Esophagus muscularis mucosa (tissue), 4 donors: Measurements from ENCODE around the gene BCAS3. TPM values are rescaled to one million over a fixed set of nuclear protein-coding genes. Genes with fewer than 3 reads are reported as not detected.
A peak's percentile ranks its signal among the peaks of the same experiment; 100 is the strongest.

ENCODE experiments used
- DNase-seq: peaks from one replicate; pipeline ENCODE4 v3.0.0-alpha.2; 2017; ENCODE audit errors: extremely low spot score
- H3K27ac ChIP-seq, 4 donors: fragments of 200-600 bp; sonication (generic); replicated peaks in 1 of 4; 1 replicate in 3 of 4; 2 replicates in 1 of 4; pipeline ENCODE4 v1.5.1; 2016 to 2019; ENCODE audit warnings: mild to moderate bottlenecking in 1 of 4
- H3K27me3 ChIP-seq, 4 donors: fragments of 200-600 bp; sonication (generic); one replicate each; pipeline versions ENCODE4 v1.5.1 to v1.6.0; 2016 to 2019
- H3K36me3 ChIP-seq, 4 donors: fragments of 200-600 bp; sonication (generic); one replicate each; pipeline ENCODE4 v1.5.1; 2016 to 2019
- H3K4me1 ChIP-seq, 4 donors: fragments of 200-600 bp; sonication (generic); one replicate each; pipeline ENCODE4 v1.5.1; 2016 to 2019
- H3K4me3 ChIP-seq, 4 donors: fragments of 200-600 bp; sonication (generic); 1 replicate in 2 of 4; 2 replicates in 2 of 4; pipeline ENCODE4 v1.5.1; 2016 to 2019; ENCODE audit warnings: mild to moderate bottlenecking in 4 of 4, moderate library complexity in 1 of 4
- H3K9me3 ChIP-seq, 4 donors: fragments of 200-600 bp; sonication (generic); 1 replicate in 3 of 4; 2 replicates in 1 of 4; pipeline ENCODE4 v1.5.1; 2016 to 2019
- EP300 ChIP-seq: sonication (generic); formaldehyde crosslinking; IDR thresholded peaks from one replicate; pipeline ENCODE4 v1.6.1; 2017; ENCODE audit warnings: antibody characterized with exemption
- POLR2A ChIP-seq: fragments of 450-650 bp; IDR thresholded peaks from one replicate; pipeline ENCODE4 v1.6.1; 2017; ENCODE audit warnings: antibody characterized with exemption, moderate library complexity, mild to moderate bottlenecking, low read depth
- POLR2AphosphoS5 ChIP-seq, 2 donors: sonication (generic); formaldehyde crosslinking; IDR thresholded peaks; one replicate each; pipeline ENCODE4 v1.6.1; 2017; ENCODE audit warnings: antibody characterized with exemption in 2 of 2
- WGBS: methylation state at CpG from one replicate; pipeline ENCODE4 v1.1.5; 2018; 5-methylcytosine and 5-hydroxymethylcytosine counted together
- intact Hi-C: fragments of 100-400 bp; cut with DNase I; formaldehyde crosslinking; loops from one replicate; pipeline ENCODE4 v1.15.1; 2023
- total RNA-seq, 4 donors: library from RNA; depleted of rRNA; stranded (reverse); fragments of >200 nt; gene quantifications; one replicate each; pipeline versions ENCODE4 v1.1.0 to v1.2.1, GENCODE V29; 2016
- TF ChIP-seq, protein P1 (sequence below), 3 experiments: fragments of 200-600 bp in 2 of 3; fragments of 450-650 bp in 1 of 3; sonication (generic) in 2 of 3; IDR thresholded peaks; one replicate each; pipeline ENCODE4 v1.5.1; 2017 to 2019; ENCODE audit warnings: antibody characterized with exemption in 3 of 3, mild to moderate bottlenecking in 2 of 3, moderate library complexity in 1 of 3

Gene BCAS3
- total RNA-seq, 4 donors from 2014 or later = 17.4 to 25.7 (median 19.5) TPM

DNA sequence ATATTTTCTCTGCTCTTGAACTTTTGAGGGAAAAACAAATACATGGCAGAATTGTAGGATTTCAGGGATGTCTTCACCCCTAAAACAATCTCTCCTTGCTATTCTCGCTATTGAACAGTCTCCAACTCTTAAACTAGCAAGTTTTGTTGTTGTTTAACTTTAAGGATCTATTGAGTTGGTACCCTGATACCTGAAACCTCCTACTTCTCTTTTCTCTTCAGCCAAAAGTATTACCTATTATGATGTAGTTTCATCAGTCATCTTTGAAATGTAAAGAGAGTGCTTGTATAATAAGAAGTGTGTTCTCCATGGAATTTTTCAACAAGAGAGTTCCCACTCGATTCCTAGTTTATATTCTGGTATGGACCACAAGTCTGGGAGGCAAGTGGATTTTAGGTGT, 510.4 kb downstream of the BCAS3 start:
- no peaks in the 10 kb centered on the region for H3K27me3 ChIP-seq

DNA sequence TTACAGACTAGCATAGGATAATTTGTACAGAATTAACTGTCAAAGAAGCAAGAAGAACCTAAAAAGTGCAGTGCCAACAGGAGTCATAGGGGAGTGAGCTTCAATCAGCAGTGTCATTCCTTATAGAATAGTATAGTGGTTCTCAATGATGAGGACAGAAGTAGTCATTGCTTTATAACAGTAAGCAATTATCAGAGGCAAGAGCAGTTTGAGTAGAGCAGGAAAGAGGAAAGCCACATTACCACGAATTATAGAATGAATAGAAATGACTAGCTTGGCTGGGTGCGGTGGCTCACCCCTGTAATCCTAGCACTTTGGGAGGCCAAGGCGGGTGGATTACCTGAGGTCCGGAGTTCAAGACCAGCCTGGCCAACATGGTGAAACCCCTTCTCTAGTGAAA, 512.3 kb downstream of the BCAS3 start:
- no peak overlapping the region for H3K27ac ChIP-seq
- H3K27me3 ChIP-seq = no peaks in the 10 kb centered on the region
- intact Hi-C loops = no loop called here
- TF ChIP-seq POLR2AphosphoS5 (IDR thresholded peaks at IDR 0.05) = no peak
- no peak for TF ChIP-seq POLR2A
- TF ChIP-seq, protein P1, sequence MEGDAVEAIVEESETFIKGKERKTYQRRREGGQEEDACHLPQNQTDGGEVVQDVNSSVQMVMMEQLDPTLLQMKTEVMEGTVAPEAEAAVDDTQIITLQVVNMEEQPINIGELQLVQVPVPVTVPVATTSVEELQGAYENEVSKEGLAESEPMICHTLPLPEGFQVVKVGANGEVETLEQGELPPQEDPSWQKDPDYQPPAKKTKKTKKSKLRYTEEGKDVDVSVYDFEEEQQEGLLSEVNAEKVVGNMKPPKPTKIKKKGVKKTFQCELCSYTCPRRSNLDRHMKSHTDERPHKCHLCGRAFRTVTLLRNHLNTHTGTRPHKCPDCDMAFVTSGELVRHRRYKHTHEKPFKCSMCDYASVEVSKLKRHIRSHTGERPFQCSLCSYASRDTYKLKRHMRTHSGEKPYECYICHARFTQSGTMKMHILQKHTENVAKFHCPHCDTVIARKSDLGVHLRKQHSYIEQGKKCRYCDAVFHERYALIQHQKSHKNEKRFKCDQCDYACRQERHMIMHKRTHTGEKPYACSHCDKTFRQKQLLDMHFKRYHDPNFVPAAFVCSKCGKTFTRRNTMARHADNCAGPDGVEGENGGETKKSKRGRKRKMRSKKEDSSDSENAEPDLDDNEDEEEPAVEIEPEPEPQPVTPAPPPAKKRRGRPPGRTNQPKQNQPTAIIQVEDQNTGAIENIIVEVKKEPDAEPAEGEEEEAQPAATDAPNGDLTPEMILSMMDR (IDR thresholded peaks at IDR 0.05) = no peak
- no peak for TF ChIP-seq EP300
- 96% methylated on average over 4 of the region's 4 CpGs for WGBS
- DNase-seq = no peak
- peaks cover 0 to 7% (median 0%) of the 10 kb centered on the region in 4 donors for H3K9me3 ChIP-seq
- no peaks in the 10 kb centered on the region for H3K36me3 ChIP-seq
- no peaks in the 10 kb centered on the region for H3K4me1 ChIP-seq
- H3K4me3 ChIP-seq = no peak overlapping the region

More for the DNA sequence above, 510.4 kb downstream of the BCAS3 start:
- Histone ChIP-seq H3K9me3 (peaks cover 0 to 7% (median 0%) of the 10 kb centered on the region in 4 donors), H3K4me1 (no peaks in the 10 kb centered on the region), H3K4me3 (no peak overlapping the region), H3K27ac (no peak overlapping the region), H3K36me3 (no peaks in the 10 kb centered on the region)
- no peak for DNase-seq
- TF ChIP-seq, protein P1 (IDR thresholded peaks at IDR 0.05) = no peak
- TF ChIP-seq POLR2A = no peak
- TF ChIP-seq POLR2AphosphoS5 (IDR thresholded peaks at IDR 0.05) = no peak
- TF ChIP-seq EP300 = no peak
- intact Hi-C loops = no loop called here
- 95% methylated on average over 2 of the region's 2 CpGs for WGBS

GRCh38 chr17:61196302-61196704, 518.7 kb downstream of the BCAS3 start:
- TF ChIP-seq POLR2A (no peak), EP300 (no peak), POLR2AphosphoS5 (IDR thresholded peaks at IDR 0.05) (no peak)
- TF ChIP-seq, protein P1 (IDR thresholded peaks at IDR 0.05) = no peak
- no peaks in the 10 kb centered on the region for H3K36me3 ChIP-seq
- WGBS = 84% methylated on average over 7 of the region's 7 CpGs
- H3K9me3 ChIP-seq = peaks cover 0 to 7% (median 0%) of the 10 kb centered on the region in 4 donors
- intact Hi-C loops = no loop called here
- no peak for DNase-seq
- peaks cover 0 to 27% (median 25%) of the 10 kb centered on the region in 4 donors for H3K4me1 ChIP-seq
- peak overlapping the region in 1 of 4 donors; percentile 44 for H3K27ac ChIP-seq
- no peaks in the 10 kb centered on the region for H3K27me3 ChIP-seq
- H3K4me3 ChIP-seq = no peak overlapping the region

- 56% methylated on average over 3 of the region's 3 CpGs for WGBS
- H3K27me3 ChIP-seq = no peaks in the 10 kb centered on the region
- H3K36me3 ChIP-seq = no peaks in the 10 kb centered on the region
- no peak for DNase-seq
- peaks cover 0 to 32% (median 30%) of the 10 kb centered on the region in 4 donors for H3K4me1 ChIP-seq
- H3K4me3 ChIP-seq = no peak overlapping the region
- peak overlapping the region in 1 of 4 donors; percentile 44 for H3K27ac ChIP-seq
- TF ChIP-seq EP300 (no peak), POLR2A (no peak), POLR2AphosphoS5 (IDR thresholded peaks at IDR 0.05) (no peak)
- TF ChIP-seq, protein P1 (IDR thresholded peaks at IDR 0.05) = no peak
- intact Hi-C loops = no loop called here
- peaks cover 0 to 7% (median 0%) of the 10 kb centered on the region in 4 donors for H3K9me3 ChIP-seq
Observed at GRCh38 chr17:61196799-61197198, 519.1 kb downstream of the BCAS3 start.
